ENCODE results near the gene ARID5B.

The ARID5B gene

GRCh38 chr10:61901829-61902444 is 438 bp downstream of the ARID5B start:
- TF ChIP-seq ZFX (IDR thresholded peaks at IDR 0.05; ENCODE audit: borderline replicate concordance): no peak
- no peak for TF ChIP-seq CTCF (IDR thresholded peaks at IDR 0.05)
- H3K27ac ChIP-seq: peak overlapping the region; percentile 96

- peak; percentile 7; the same call in 1 of the 2 replicates for TF ChIP-seq CTCF (IDR thresholded peaks at IDR 0.05)
- no peak for TF ChIP-seq ZFX (IDR thresholded peaks at IDR 0.05; ENCODE audit: borderline replicate concordance)
Observed at GRCh38 chr10:61902445-61903220, 1.1 kb downstream of the ARID5B start.

GRCh38 chr10:61903221-61903927 is 1.9 kb downstream of the ARID5B start:
- TF ChIP-seq ZFX (IDR thresholded peaks at IDR 0.05; ENCODE audit: borderline replicate concordance) (no peak), CTCF (IDR thresholded peaks at IDR 0.05) (peak; percentile 31)
- H3K27ac ChIP-seq: peak overlapping the region; percentile 96

More at GRCh38 chr10:61902445-61903220, 1.1 kb downstream of the ARID5B start:
- peak overlapping the region; percentile 96 for H3K27ac ChIP-seq

GRCh38 chr10:61903928-61904344 is 2.4 kb downstream of the ARID5B start:
- H3K27ac ChIP-seq: peak overlapping the region; percentile 96
- no peak for TF ChIP-seq ZFX (IDR thresholded peaks at IDR 0.05; ENCODE audit: borderline replicate concordance)
- no peak for TF ChIP-seq CTCF (IDR thresholded peaks at IDR 0.05)

- peak overlapping the region; percentile 96 for H3K27ac ChIP-seq
- no peak for TF ChIP-seq ZFX (IDR thresholded peaks at IDR 0.05; ENCODE audit: borderline replicate concordance)
- TF ChIP-seq CTCF (IDR thresholded peaks at IDR 0.05): peak; percentile 38
Observed at GRCh38 chr10:61904733-61905725, 3.5 kb downstream of the ARID5B start.

- H3K27ac ChIP-seq: peak overlapping the region; percentile 96; the same call in 1 of the 2 replicates
- TF ChIP-seq CTCF (IDR thresholded peaks at IDR 0.05) (no peak), ZFX (IDR thresholded peaks at IDR 0.05; ENCODE audit: borderline replicate concordance) (no peak)
Observed at GRCh38 chr10:61905837-61906561, 4.5 kb downstream of the ARID5B start.
